ENCODE measurements around the gene GDNF.
A peak's percentile ranks its signal among the peaks of the same experiment; 100 is the strongest.

Gene GDNF

GRCh38 chr5:37846786-37847310 is 7.0 kb upstream of the GDNF start:
- no peak for DNase-seq (ENCODE audit: low spot score)

GRCh38 chr5:37844009-37844408 is 4.2 kb upstream of the GDNF start:
- DNase-seq (ENCODE audit: low spot score), result no peak

- DNase-seq (ENCODE audit: low spot score), result no peak
Measured at GRCh38 chr5:37842048-37842447, 2.2 kb upstream of the GDNF start.

GRCh38 chr5:37841203-37841602 is 1.4 kb upstream of the GDNF start:
- DNase-seq (ENCODE audit: low spot score), result no peak

- no peak for DNase-seq (ENCODE audit: low spot score)
Measured at GRCh38 chr5:37840053-37841034, 503 bp upstream of the GDNF start.

- no peak for DNase-seq (ENCODE audit: low spot score)
Measured at GRCh38 chr5:37838933-37839341, 904 bp downstream of the GDNF start.

GRCh38 chr5:37838152-37838932 is 1.5 kb downstream of the GDNF start:
- DNase-seq (ENCODE audit: low spot score), result no peak

GRCh38 chr5:37837414-37838032 is 2.3 kb downstream of the GDNF start:
- DNase-seq (ENCODE audit: low spot score), result peak; percentile 7

- DNase-seq (ENCODE audit: low spot score), result no peak
Measured at GRCh38 chr5:37836592-37837413, 3.0 kb downstream of the GDNF start.

- no peak for DNase-seq (ENCODE audit: low spot score)
Measured at GRCh38 chr5:37836235-37836591, 3.6 kb downstream of the GDNF start.

- DNase-seq (ENCODE audit: low spot score), result no peak
Measured at GRCh38 chr5:37835380-37835973, 4.4 kb downstream of the GDNF start.

- DNase-seq (ENCODE audit: low spot score), result no peak
Measured at GRCh38 chr5:37834542-37835379, 5.1 kb downstream of the GDNF start.

GRCh38 chr5:37833990-37834389 is 5.9 kb downstream of the GDNF start:
- no peak for DNase-seq (ENCODE audit: low spot score)

GRCh38 chr5:37831821-37832534 is 7.9 kb downstream of the GDNF start:
- DNase-seq (ENCODE audit: low spot score), result no peak

- no peak for DNase-seq (ENCODE audit: low spot score)
Measured at GRCh38 chr5:37830348-37830747, 9.5 kb downstream of the GDNF start.

GRCh38 chr5:37825334-37825915 is 14.4 kb downstream of the GDNF start:
- no peak for DNase-seq (ENCODE audit: low spot score)

GRCh38 chr5:37823433-37824152 is 16.2 kb downstream of the GDNF start:
- no peak for DNase-seq (ENCODE audit: low spot score)

GRCh38 chr5:37816883-37817282 is 23.0 kb downstream of the GDNF start:
- no peak for DNase-seq (ENCODE audit: low spot score)

Measured in CD4-positive, alpha-beta T cell treated with Interleukin-15 for 4 hours (primary cell).